Ectodermal cell (in vitro differentiated cells): ENCODE results near the gene TBX3.

ENCODE experiments used
- H3K27ac ChIP-seq: 2 replicates; pipeline ENCODE4 v1.7.0; 2013; ENCODE audit warnings: mild to moderate bottlenecking, low read depth, low read length; ENCODE audit not compliant: insufficient read depth, poor library complexity, severe bottlenecking
- H3K27me3 ChIP-seq: 2 replicates; pipeline ENCODE4 v1.7.0; 2013; ENCODE audit warnings: mild to moderate bottlenecking, low read length; ENCODE audit not compliant: insufficient read depth, control insufficient read depth, poor library complexity, severe bottlenecking
- H3K36me3 ChIP-seq: one replicate; pipeline ENCODE4 v1.7.0; 2013; ENCODE audit warnings: low read length; ENCODE audit not compliant: control insufficient read depth, insufficient read depth
- H3K4me1 ChIP-seq: one replicate; pipeline ENCODE4 v1.7.0; 2013; ENCODE audit warnings: low read length; ENCODE audit not compliant: control insufficient read depth, insufficient read depth
- H3K4me3 ChIP-seq: 2 replicates; pipeline ENCODE4 v1.7.0; 2013; ENCODE audit warnings: low read depth, low read length, control low read depth; ENCODE audit not compliant: insufficient read depth
- H3K9me3 ChIP-seq: 2 replicates; pipeline ENCODE4 v1.7.0; 2013; ENCODE audit warnings: mild to moderate bottlenecking, low read length, moderate library complexity; ENCODE audit not compliant: control insufficient read depth
- WGBS, 2 experiments: methylation state at CpG; one replicate each; pipeline ENCODE4 v1.1.7; 2013; ENCODE audit warnings: missing lambda C conversion rate in 2 of 2; 5-methylcytosine and 5-hydroxymethylcytosine counted together

Gene TBX3

GRCh38 chr12:114683709-114684097 is 272 bp downstream of the TBX3 start:
- 0 to 1% methylated on average over 19 of the region's 19 CpGs for WGBS, 2 experiments
- Histone ChIP-seq H3K27ac (no peak overlapping the region), H3K9me3 (no peaks in the 10 kb centered on the region)

GRCh38 chr12:114682785-114683708 is 928 bp downstream of the TBX3 start:
- H3K9me3 ChIP-seq = no peaks in the 10 kb centered on the region
- no peak overlapping the region for H3K27ac ChIP-seq
- 1% methylated on average over 56 of the region's 56 CpGs for WGBS, 2 experiments
- H3K4me3 ChIP-seq = peak overlapping the region; percentile 27
- H3K36me3 ChIP-seq = no peaks in the 10 kb centered on the region
- peaks cover 99% of the 10 kb centered on the region for H3K27me3 ChIP-seq
- peaks cover 35% of the 10 kb centered on the region for H3K4me1 ChIP-seq

More at GRCh38 chr12:114683709-114684097, 272 bp downstream of the TBX3 start:
- peak overlapping the region; percentile 27 for H3K4me3 ChIP-seq
- H3K4me1 ChIP-seq = peaks cover 35% of the 10 kb centered on the region
- H3K27me3 ChIP-seq = peaks cover 99% of the 10 kb centered on the region
- no peaks in the 10 kb centered on the region for H3K36me3 ChIP-seq

DNA sequence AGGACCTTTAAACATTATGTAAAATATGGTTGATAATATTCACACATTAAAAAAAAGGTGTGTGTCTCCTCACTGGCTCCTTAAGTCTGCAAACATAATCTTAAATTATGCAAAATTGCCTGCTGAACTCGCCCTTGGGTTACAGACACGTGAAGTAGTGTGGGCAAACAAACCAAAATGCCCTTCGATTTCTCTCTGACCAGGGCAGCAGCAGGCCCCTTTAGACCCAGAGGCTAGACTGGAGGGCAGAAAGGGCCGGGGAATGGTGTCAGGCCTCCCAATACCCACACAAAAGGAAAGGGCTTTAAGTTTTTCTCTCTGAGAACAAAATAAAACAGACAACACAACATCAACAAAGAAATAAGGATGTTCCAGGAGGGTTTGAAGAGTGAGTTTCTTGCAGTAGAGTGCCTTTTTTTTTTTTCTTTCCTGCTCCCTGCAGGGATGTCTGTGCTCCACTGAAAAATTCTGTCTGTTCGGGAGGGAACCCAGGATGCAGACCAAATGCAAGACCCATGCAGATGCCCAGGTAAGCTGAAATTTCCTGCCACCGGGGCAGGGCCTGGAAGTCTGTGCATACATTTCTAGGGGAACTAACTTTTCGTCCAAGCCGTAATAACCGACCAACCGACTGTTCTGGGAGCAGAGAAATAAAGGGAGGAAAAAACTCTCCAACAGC is 1.7 kb downstream of the TBX3 start:
- WGBS, 2 experiments = 2 to 5% methylated on average over 10 of the region's 10 CpGs
- peaks cover 99% of the 10 kb centered on the region for H3K27me3 ChIP-seq
- peaks cover 33% of the 10 kb centered on the region for H3K4me1 ChIP-seq
- H3K27ac ChIP-seq = no peak overlapping the region
- no peaks in the 10 kb centered on the region for H3K36me3 ChIP-seq
- peak overlapping the region; percentile 12 for H3K4me3 ChIP-seq
- no peaks in the 10 kb centered on the region for H3K9me3 ChIP-seq

DNA sequence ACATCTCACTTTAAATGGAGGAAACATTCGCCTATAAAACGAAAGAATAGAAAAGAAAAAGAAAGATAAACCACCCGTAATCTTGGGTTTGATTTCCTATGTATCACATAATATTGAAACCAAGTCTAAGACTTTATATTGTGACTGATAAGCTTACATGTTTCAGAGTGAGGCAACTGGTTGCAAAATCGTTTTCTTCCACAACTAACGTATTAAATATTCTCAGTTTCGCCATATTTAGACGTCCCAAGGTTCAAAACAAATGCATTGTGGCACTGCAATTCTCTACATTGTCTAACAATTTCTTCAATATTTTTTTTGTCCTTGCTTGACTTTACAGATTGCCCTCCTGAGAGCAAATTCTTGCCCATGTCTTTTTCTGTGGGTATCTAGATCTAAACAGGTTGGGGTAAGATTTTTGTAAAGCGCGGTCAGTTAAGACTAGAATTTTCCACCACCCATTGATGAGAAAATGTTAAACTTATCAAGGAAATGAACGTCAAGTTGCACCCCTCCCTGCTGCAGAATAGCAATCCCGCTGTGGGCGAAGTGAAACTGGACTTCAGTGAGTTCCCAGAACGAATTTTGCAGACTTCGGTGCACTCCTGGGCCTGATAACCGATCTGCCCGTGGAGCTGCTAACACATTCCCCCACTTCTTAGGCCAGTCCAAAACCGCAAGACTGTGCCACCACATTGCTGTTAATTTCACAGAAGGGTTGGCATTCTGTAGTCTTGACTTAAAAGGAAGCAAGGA is 2.7 kb downstream of the TBX3 start:
- no peak overlapping the region for H3K4me3 ChIP-seq
- peaks cover 99% of the 10 kb centered on the region for H3K27me3 ChIP-seq
- WGBS, 2 experiments = 6% methylated on average over 14 to 16 of the region's 17 CpGs
- H3K27ac ChIP-seq = no peak overlapping the region
- no peaks in the 10 kb centered on the region for H3K9me3 ChIP-seq
- H3K36me3 ChIP-seq = no peaks in the 10 kb centered on the region
- H3K4me1 ChIP-seq = peaks cover 24% of the 10 kb centered on the region

DNA sequence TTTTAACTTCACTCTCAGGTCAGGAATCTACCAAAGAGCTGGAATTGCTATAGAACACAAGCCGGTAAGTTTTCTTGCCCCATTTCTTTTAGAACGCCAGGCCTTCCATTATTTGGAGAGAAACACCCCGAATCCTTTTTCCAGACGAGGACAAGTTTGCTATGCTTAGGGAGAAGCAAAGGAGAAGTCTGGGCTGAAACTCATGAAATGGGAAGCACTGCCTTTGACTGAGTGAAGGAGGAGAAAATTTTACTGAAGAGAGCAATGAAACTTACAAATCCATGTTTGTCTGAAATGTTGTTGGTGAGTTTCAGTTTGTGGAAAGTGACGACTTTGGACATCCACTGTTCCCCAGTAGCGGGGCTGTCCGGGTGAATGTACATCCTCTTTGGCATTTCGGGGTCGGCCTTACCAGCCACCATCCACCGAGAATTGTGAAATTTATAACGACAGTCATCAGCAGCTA is 3.3 kb downstream of the TBX3 start:
- Histone ChIP-seq H3K27me3 (peaks cover 99% of the 10 kb centered on the region), H3K4me1 (peaks cover 19% of the 10 kb centered on the region), H3K4me3 (no peak overlapping the region), H3K36me3 (no peaks in the 10 kb centered on the region), H3K9me3 (no peaks in the 10 kb centered on the region), H3K27ac (no peak overlapping the region)
- 11 to 12% methylated on average over 11 of the region's 11 CpGs for WGBS, 2 experiments

GRCh38 chr12:114679942-114680341 is 4.0 kb downstream of the TBX3 start:
- 2 to 4% methylated on average over 10 to 11 of the region's 11 CpGs for WGBS, 2 experiments
- no peak overlapping the region for H3K27ac ChIP-seq
- no peaks in the 10 kb centered on the region for H3K36me3 ChIP-seq
- no peak overlapping the region for H3K4me3 ChIP-seq
- no peaks in the 10 kb centered on the region for H3K9me3 ChIP-seq
- H3K27me3 ChIP-seq = peaks cover 99% of the 10 kb centered on the region
- peaks cover 13% of the 10 kb centered on the region for H3K4me1 ChIP-seq

DNA sequence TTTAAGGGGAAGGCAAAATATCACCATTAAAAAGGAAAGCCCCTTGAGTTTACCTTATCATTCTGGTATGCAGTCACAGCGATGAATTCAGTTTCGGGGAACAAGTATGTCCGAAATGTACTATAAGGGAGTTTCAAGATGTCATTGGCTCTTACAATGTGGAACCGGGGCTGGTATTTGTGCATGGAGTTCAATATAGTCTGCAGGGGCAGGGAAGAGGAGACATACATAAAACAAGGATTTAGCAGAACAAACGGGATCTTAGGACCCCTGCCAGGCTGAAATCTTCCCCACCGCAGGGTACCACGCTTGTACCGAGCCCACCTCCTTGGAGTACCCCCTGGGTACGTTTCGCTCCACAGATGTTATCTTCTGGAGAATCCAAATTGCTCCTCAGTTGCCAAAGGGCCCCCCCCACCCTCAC is 4.5 kb downstream of the TBX3 start:
- H3K4me3 ChIP-seq = no peak overlapping the region
- H3K27ac ChIP-seq = no peak overlapping the region
- peaks cover 10% of the 10 kb centered on the region for H3K4me1 ChIP-seq
- no peaks in the 10 kb centered on the region for H3K9me3 ChIP-seq
- H3K27me3 ChIP-seq = peaks cover 99% of the 10 kb centered on the region
- WGBS, 2 experiments = 0% methylated on average over 10 of the region's 10 CpGs
- H3K36me3 ChIP-seq = no peaks in the 10 kb centered on the region

DNA sequence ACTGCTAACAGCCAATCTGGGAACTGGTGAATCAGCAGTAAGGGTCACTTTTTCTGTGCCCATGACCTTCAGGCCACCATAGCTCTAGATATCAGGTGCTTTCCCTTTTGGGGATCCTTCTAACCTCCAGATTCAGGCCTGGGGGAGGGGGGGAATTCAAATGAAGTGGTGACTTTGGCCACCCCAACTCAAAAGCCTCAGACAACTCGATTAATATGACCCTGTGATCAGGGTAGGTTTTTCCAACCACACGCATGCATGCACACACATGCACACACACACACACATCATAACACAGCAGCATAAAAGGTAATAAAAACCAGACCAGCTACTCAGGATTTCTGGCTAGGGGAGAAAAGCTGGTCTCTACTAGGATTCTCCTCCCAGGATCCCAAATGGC is 5.3 kb downstream of the TBX3 start:
- Histone ChIP-seq H3K27me3 (peaks cover 100% of the 10 kb centered on the region), H3K27ac (no peak overlapping the region), H3K9me3 (no peaks in the 10 kb centered on the region), H3K36me3 (no peaks in the 10 kb centered on the region), H3K4me3 (no peak overlapping the region), H3K4me1 (peaks cover 10% of the 10 kb centered on the region)
- WGBS, 2 experiments = 40 to 44% methylated on average over 2 of the region's 2 CpGs

GRCh38 chr12:114678028-114678427 is 5.9 kb downstream of the TBX3 start:
- no peaks in the 10 kb centered on the region for H3K9me3 ChIP-seq
- no peak overlapping the region for H3K4me3 ChIP-seq
- whole genome bisulfite sequencing, 2 experiments = 64 to 67% methylated on average over 2 of the region's 2 CpGs
- no peaks in the 10 kb centered on the region for H3K36me3 ChIP-seq
- H3K27ac ChIP-seq = no peak overlapping the region
- H3K27me3 ChIP-seq = peaks cover 100% of the 10 kb centered on the region
- H3K4me1 ChIP-seq = peaks cover 6% of the 10 kb centered on the region
